T-helper 9 cell (primary cell): ENCODE measurements around the gene MBTD1.
"Not testable (repeated sequence)": the region's sequence is repeated elsewhere in the genome, so short reads cannot be mapped to it uniquely, and the experiment has no call there.

Source experiments
- DNase-seq: peaks from one replicate; pipeline ENCODE4 v3.0.0-alpha.2; 2020

MBTD1 gene

GRCh38 chr17:51251010-51251409 is 8.8 kb downstream of the MBTD1 start:
- no peak for DNase-seq

GRCh38 chr17:51250314-51250840 is 9.5 kb downstream of the MBTD1 start:
- DNase-seq = no peak

GRCh38 chr17:51245535-51245934 is 14.3 kb downstream of the MBTD1 start:
- no peak for DNase-seq

- DNase-seq = no peak
Observed at GRCh38 chr17:51244041-51244440, 15.8 kb downstream of the MBTD1 start.

DNA sequence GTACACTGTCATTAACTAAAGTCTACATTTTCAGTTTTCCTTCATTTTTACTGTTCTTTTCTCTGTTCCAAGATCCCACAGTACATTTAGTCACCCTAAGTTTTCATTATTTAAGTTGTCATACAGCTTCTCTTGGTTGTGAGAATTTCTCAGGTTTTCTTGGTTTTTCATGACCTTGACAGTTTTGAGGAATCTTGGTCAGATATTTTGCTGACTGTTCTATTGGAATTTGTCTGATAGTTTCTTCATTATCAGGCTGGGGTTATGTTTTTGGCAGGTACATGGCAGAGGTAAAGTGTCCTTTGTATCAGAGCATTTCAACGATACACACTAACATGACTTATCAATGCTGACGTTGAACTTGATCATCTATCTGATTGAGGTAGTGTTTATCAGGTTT is 19.6 kb downstream of the MBTD1 start:
- no peak for DNase-seq

GRCh38 chr17:51238255-51238887 is 21.5 kb downstream of the MBTD1 start:
- no peak for DNase-seq

GRCh38 chr17:51234162-51234561 is 25.7 kb downstream of the MBTD1 start:
- DNase-seq = no peak

- no peak for DNase-seq
Observed at GRCh38 chr17:51231999-51232398, 27.9 kb downstream of the MBTD1 start.

DNA sequence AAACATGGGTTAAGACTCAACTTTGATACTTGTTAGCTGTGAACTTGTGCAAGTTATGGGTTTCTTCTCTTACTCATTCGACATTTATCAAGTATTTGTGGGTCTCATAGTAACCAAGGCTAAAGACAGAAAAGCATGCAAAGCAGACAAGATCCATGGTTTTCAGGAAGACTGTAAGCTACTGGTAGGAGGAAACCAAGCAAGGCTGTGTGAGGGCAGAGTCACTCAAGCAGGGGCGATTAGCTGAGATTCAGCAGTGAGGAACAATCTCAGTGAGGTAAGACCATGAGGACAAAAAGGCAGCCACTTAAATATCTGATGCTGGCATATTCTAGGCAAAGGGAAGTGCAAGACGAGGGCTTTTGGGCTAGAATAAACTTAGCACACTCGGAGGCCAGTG is 29.5 kb downstream of the MBTD1 start:
- no peak for DNase-seq

DNA sequence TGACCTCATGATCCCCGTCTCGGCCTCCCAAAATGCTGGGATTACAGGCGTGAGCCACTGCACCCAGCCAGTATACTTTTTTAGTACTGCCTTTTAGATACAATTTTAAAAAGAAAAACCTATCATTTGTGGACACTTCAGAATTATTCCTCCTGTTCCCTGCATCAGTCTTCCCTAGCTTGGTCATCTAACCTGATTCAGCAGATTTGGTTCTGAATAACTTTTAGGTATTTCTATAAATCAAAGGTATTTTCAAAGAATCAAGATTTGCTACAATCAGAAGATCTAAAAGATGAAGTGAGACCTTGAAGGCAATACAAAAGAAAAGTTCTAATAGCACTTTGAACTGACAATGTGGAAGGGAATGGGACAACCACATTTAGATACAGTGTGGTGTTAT is 30.0 kb downstream of the MBTD1 start:
- DNase-seq = no peak

DNA sequence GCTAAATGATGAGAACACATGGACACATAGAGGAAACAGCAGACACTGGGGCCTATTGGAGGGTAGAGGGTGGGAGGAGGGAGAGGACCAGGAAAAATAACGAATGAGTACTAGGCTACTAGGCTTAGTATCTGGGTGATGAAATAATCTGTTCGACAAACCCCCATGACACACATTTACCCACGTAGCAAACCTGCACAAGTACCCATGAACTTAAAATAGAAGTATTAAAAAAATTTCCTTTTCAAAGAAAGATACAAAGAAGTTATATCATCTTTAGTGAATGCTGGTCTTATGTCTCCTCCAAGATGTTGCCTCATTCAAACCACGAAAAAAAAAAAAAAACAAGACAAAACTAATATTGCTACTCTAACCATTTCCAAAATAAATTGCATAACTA is 31.7 kb downstream of the MBTD1 start:
- no peak for DNase-seq

GRCh38 chr17:51225523-51225922 is 34.3 kb downstream of the MBTD1 start:
- DNase-seq = not testable (repeated sequence)

- DNase-seq = no peak
Observed at GRCh38 chr17:51224402-51225262, 35.2 kb downstream of the MBTD1 start.

DNA sequence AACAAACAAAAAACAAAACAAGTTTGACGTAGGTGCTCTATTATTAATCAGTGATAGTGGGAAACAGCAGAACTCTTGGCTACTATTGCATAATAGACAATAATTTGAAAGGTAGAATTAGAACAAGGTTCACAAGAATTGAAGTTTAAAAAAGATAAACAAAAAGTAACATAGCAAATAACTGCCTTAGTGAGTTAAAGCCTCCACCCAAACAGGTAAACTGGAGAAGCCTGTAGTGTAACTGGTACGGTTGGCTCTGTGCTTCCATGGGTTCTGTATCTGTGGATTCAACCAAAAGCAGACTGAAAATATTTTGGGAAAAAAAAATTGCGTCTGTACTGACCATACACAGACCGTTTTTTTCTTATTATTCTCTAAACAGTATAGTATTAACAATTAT is 38.5 kb downstream of the MBTD1 start:
- DNase-seq = no peak

GRCh38 chr17:51217946-51218345 is 41.9 kb downstream of the MBTD1 start:
- no peak for DNase-seq

DNA sequence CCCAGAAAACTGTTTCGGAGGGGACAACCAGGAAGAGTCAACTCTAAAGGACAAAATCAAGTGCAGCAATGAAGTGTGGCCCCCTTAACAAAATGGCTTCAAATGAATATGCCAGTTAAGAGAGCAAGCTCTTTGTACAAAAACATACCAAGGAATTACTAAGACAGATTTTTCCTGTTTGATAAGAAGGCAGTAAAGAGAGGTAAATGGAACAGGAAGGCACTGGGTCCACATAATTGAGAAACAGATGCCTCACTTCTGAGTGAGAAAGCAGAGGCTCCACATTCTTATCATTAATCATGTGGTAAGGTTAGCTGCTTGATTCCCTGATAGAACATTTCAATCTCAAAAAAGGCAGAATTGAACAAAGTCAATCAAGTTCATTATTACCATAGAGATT is 44.9 kb downstream of the MBTD1 start:
- no peak for DNase-seq

- no peak for DNase-seq
Observed at GRCh38 chr17:51203838-51204237, 56.0 kb downstream of the MBTD1 start.

- no peak for DNase-seq
Observed at GRCh38 chr17:51200846-51201245, 59.0 kb downstream of the MBTD1 start.

GRCh38 chr17:51200295-51200694 is 59.6 kb downstream of the MBTD1 start:
- DNase-seq = no peak

DNA sequence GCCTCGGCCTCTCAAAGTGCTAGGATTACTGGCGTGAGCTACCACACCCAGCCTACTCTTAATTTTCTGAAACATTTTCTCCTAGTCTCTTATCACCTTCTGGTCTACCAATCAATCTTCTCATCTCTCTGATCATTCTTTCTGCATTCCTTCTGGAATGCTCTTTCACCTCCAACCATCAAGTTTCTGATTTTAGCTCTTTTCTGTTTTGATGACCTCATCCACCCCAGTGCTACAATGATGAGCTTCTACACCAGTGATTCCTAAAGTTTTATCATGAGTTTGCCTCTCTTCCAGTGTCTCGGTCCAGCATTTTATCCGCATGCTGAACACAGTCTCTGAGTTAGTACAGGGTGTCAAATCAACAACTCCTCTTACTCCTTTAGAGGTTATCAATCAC is 62.1 kb downstream of the MBTD1 start:
- DNase-seq = no peak

DNA sequence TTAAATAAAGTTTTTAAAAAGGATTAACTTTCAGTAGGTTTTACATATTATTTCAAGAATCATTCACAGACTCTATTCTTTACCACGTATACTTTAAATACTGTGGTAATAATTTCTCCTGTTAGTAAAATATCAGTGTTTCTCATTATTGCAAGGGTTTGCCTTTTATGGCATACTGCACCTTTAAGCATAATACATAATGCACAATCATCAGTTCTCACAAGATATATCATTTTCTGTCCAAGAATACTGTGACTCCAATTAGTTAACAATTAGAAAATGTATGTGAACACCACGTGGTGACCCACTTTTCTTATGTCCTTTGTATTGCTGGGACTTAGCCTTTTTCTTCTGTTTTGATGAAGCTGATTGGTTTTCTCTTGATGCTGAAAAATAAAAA is 68.0 kb downstream of the MBTD1 start:
- no peak for DNase-seq

DNA sequence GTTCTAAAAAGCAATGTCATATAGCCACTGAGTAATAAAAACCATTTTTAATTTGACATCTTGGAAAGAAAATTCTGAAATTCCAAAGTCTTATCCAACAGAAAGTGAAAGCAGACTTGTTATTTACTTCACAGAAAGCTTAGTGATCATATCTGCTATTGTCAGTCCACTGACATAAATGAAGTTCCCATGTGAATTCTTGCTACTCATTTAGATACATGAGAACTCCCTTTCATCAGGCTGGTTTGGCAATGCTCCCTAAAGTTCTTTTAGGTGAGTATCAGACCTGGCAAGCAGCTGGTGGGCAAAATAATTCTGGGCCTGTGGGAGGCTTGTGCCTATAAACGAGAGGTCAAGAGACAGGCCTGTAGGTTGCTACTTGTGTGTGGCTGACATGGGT is 70.2 kb downstream of the MBTD1 start:
- no peak for DNase-seq

- no peak for DNase-seq
Observed at GRCh38 chr17:51189162-51189561, 70.7 kb downstream of the MBTD1 start.

GRCh38 chr17:51188271-51188833 is 71.5 kb downstream of the MBTD1 start:
- DNase-seq = no peak
